Trophoblast cell (in vitro differentiated cells and primary cell): ENCODE results near the gene ZNF808.
A peak's percentile ranks its signal among the peaks of the same experiment; 100 is the strongest.

Experiments used
- DNase-seq, 2 donors: peaks; one replicate each; pipeline ENCODE4 v3.0.0-alpha.2; 2016
- H2AFZ ChIP-seq: 2 replicates; pipeline ENCODE4 v1.6.1; 2013; ENCODE audit warnings: low read length, moderate library complexity, mild to moderate bottlenecking; ENCODE audit not compliant: insufficient read depth, poor library complexity
- H2AK5ac ChIP-seq: 2 replicates; pipeline ENCODE4 v1.6.1; 2013; ENCODE audit warnings: mild to moderate bottlenecking, low read length
- H2BK120ac ChIP-seq: 2 replicates; pipeline ENCODE4 v1.6.1; 2013; ENCODE audit warnings: low read length, mild to moderate bottlenecking, moderate library complexity; ENCODE audit not compliant: insufficient read depth, poor library complexity
- H2BK12ac ChIP-seq: 2 replicates; pipeline ENCODE4 v1.6.1; 2013; ENCODE audit warnings: mild to moderate bottlenecking, low read length, moderate library complexity
- H2BK5ac ChIP-seq: 2 replicates; pipeline ENCODE4 v1.6.1; 2013; ENCODE audit warnings: low read length, low read depth, moderate library complexity, mild to moderate bottlenecking; ENCODE audit not compliant: poor library complexity
- H3K14ac ChIP-seq: 2 replicates; pipeline ENCODE4 v1.6.1; 2013; ENCODE audit warnings: mild to moderate bottlenecking, low read length
- H3K18ac ChIP-seq: 2 replicates; pipeline ENCODE4 v1.6.1; 2013; ENCODE audit warnings: mild to moderate bottlenecking, low read length
- H3K23ac ChIP-seq: 2 replicates; pipeline ENCODE4 v1.6.1; 2013; ENCODE audit warnings: low read length
- H3K27ac ChIP-seq: 2 replicates; pipeline ENCODE4 v1.5.1; 2013; ENCODE audit warnings: low read depth, mild to moderate bottlenecking, inconsistent platforms, low read length, moderate library complexity
- H3K27me3 ChIP-seq: 2 replicates; pipeline ENCODE4 v1.6.1; 2013; ENCODE audit warnings: inconsistent platforms, mild to moderate bottlenecking, low read length, moderate library complexity; ENCODE audit not compliant: insufficient read depth
- H3K36me3 ChIP-seq, 2 experiments: 1 replicate in 1 of 2; 2 replicates in 1 of 2; pipeline ENCODE4 v1.6.1; 2013; ENCODE audit warnings: low read length in 2 of 2, mild to moderate bottlenecking in 2 of 2, moderate library complexity in 1 of 2; ENCODE audit not compliant: insufficient read depth in 2 of 2, control insufficient read depth in 1 of 2
- H3K4ac ChIP-seq: 2 replicates; pipeline ENCODE4 v1.6.1; 2013; ENCODE audit warnings: low read depth, mild to moderate bottlenecking, low read length, moderate library complexity
- H3K4me1 ChIP-seq, 2 experiments: 1 replicate in 1 of 2; 2 replicates in 1 of 2; pipeline ENCODE4 v1.6.1; 2013; ENCODE audit warnings: low read length in 2 of 2, mild to moderate bottlenecking in 2 of 2, moderate library complexity in 1 of 2; ENCODE audit not compliant: insufficient read depth in 2 of 2, control insufficient read depth in 1 of 2
- H3K4me2 ChIP-seq: 2 replicates; pipeline ENCODE4 v1.6.1; 2013; ENCODE audit warnings: inconsistent platforms, mild to moderate bottlenecking, low read length, moderate library complexity
- H3K4me3 ChIP-seq: 2 replicates; pipeline ENCODE4 v1.5.1; 2013; ENCODE audit warnings: mild to moderate bottlenecking, low read depth, low read length, inconsistent platforms
- H3K79me1 ChIP-seq: one replicate; pipeline ENCODE4 v1.6.1; 2013; ENCODE audit warnings: low read length
- H3K79me2 ChIP-seq: 2 replicates; pipeline ENCODE4 v1.6.1; 2013; ENCODE audit warnings: low read length, mild to moderate bottlenecking; ENCODE audit not compliant: control insufficient read depth, insufficient read depth, poor library complexity
- H3K9ac ChIP-seq: 2 replicates; pipeline ENCODE4 v1.6.1; 2013; ENCODE audit warnings: mild to moderate bottlenecking, low read length
- H3K9me3 ChIP-seq: 2 replicates; pipeline ENCODE4 v1.6.1; 2013; ENCODE audit warnings: low read depth, mild to moderate bottlenecking, control low read depth, inconsistent platforms, low read length; ENCODE audit not compliant: insufficient read depth
- H4K12ac ChIP-seq: 2 replicates; pipeline ENCODE4 v1.6.1; 2013; ENCODE audit warnings: low read depth, mild to moderate bottlenecking, low read length, moderate library complexity
- H4K8ac ChIP-seq: 2 replicates; pipeline ENCODE4 v1.6.1; 2013; ENCODE audit warnings: low read depth, mild to moderate bottlenecking, low read length, moderate library complexity
- H4K91ac ChIP-seq: one replicate; pipeline ENCODE4 v1.6.1; 2013; ENCODE audit warnings: low read depth, mild to moderate bottlenecking, low read length, moderate library complexity
- WGBS: extraction: QIAGEN DNeasy Blood & Tissue Kit; methylation state at CpG from one replicate; pipeline ENCODE4 v1.1.7; 2013; ENCODE audit warnings: missing lambda C conversion rate; ENCODE audit not compliant: insufficient read length, insufficient coverage; ENCODE audit errors: extremely low coverage; 5-methylcytosine and 5-hydroxymethylcytosine counted together

Gene ZNF808

GRCh38 chr19:52524086-52524485 is 3.4 kb upstream of the ZNF808 start:
- Histone ChIP-seq H3K23ac (no peak overlapping the region), H2AFZ (no peak overlapping the region), H3K79me1 (peaks cover 11% of the 10 kb centered on the region), H2BK120ac (no peak overlapping the region), H2AK5ac (no peak overlapping the region), H3K4ac (no peak overlapping the region), H3K14ac (no peak overlapping the region), H3K79me2 (peaks cover 5% of the 10 kb centered on the region), H3K18ac (no peak overlapping the region), H4K8ac (no peak overlapping the region), H4K91ac (peak overlapping the region; percentile 22), H3K27me3 (no peaks in the 10 kb centered on the region), H3K4me2 (no peak overlapping the region), H3K9me3 (no peaks in the 10 kb centered on the region), H3K4me1 (peaks cover 3 to 8% of the 10 kb centered on the region in 2 experiments), H2BK5ac (no peak overlapping the region), H3K4me3 (no peak overlapping the region), H2BK12ac (no peak overlapping the region), H3K27ac (peak overlapping the region; percentile 22), H3K36me3 (no peaks in the 10 kb centered on the region), H4K12ac (no peak overlapping the region), H3K9ac (no peak overlapping the region)
- DNase-seq, result peak; percentile 68 to 72
- WGBS, result no CpG with 5 or more reads among the region's 20 CpGs

- Histone ChIP-seq H3K36me3 (no peaks in the 10 kb centered on the region), H3K18ac (peak overlapping the region; percentile 64), H4K8ac (peak overlapping the region; percentile 75), H2BK12ac (no peak overlapping the region), H2AK5ac (peak overlapping the region; percentile 24), H4K91ac (peak overlapping the region; percentile 89), H3K9ac (peak overlapping the region; percentile 81), H3K14ac (peak overlapping the region; percentile 85), H3K4ac (peak overlapping the region; percentile 59), H3K79me1 (peaks cover 11% of the 10 kb centered on the region), H2BK5ac (peak overlapping the region; percentile 55), H3K4me1 (peaks cover 2 to 9% of the 10 kb centered on the region in 2 experiments), H3K4me2 (peak overlapping the region; percentile 78), H3K9me3 (no peaks in the 10 kb centered on the region), H4K12ac (peak overlapping the region; percentile 49), H2AFZ (peak overlapping the region; percentile 82), H3K4me3 (peak overlapping the region; percentile 77), H3K27me3 (no peaks in the 10 kb centered on the region), H3K27ac (no peak overlapping the region), H3K23ac (no peak overlapping the region), H3K79me2 (peaks cover 5% of the 10 kb centered on the region), H2BK120ac (peak overlapping the region; percentile 59)
- DNase-seq, result no peak
- no CpG with 5 or more reads among the region's 25 CpGs for whole genome bisulfite sequencing
These were observed 486 bp downstream of the ZNF808 start for GRCh38 chr19:52527956-52528351.

- Histone ChIP-seq H3K27me3 (no peaks in the 10 kb centered on the region), H3K4me2 (no peak overlapping the region), H3K4ac (no peak overlapping the region), H3K79me1 (peaks cover 10% of the 10 kb centered on the region), H3K79me2 (peaks cover 7% of the 10 kb centered on the region), H3K4me3 (no peak overlapping the region), H2BK12ac (no peak overlapping the region), H2AFZ (no peak overlapping the region), H4K91ac (no peak overlapping the region), H2BK5ac (no peak overlapping the region), H4K8ac (no peak overlapping the region), H3K18ac (no peak overlapping the region), H4K12ac (no peak overlapping the region), H3K27ac (no peak overlapping the region), H3K9me3 (no peaks in the 10 kb centered on the region), H3K4me1 (peaks cover 7 to 12% of the 10 kb centered on the region in 2 experiments), H2AK5ac (no peak overlapping the region), H3K36me3 (peaks cover 2% of the 10 kb centered on the region in 2 experiments), H3K23ac (no peak overlapping the region), H3K9ac (no peak overlapping the region), H3K14ac (no peak overlapping the region), H2BK120ac (no peak overlapping the region)
- WGBS, result no CpG with 5 or more reads among the region's 2 CpGs
- DNase-seq, result no peak
These were observed 5.0 kb downstream of the ZNF808 start for GRCh38 chr19:52532480-52532879.

- Histone ChIP-seq H3K79me1 (peaks cover 4% of the 10 kb centered on the region), H2AK5ac (no peak overlapping the region), H2BK12ac (no peak overlapping the region), H3K14ac (no peak overlapping the region), H3K9me3 (no peaks in the 10 kb centered on the region), H3K27me3 (no peaks in the 10 kb centered on the region), H3K4me3 (no peak overlapping the region), H3K4me2 (no peak overlapping the region), H4K12ac (no peak overlapping the region), H3K4me1 (peaks cover 7 to 10% of the 10 kb centered on the region in 2 experiments), H3K9ac (no peak overlapping the region), H3K4ac (no peak overlapping the region), H3K27ac (peak overlapping the region; percentile 41), H2AFZ (no peak overlapping the region), H3K18ac (no peak overlapping the region), H3K36me3 (peaks cover 2% of the 10 kb centered on the region in 2 experiments), H3K23ac (no peak overlapping the region), H3K79me2 (peaks cover 2% of the 10 kb centered on the region), H2BK5ac (no peak overlapping the region), H2BK120ac (no peak overlapping the region), H4K91ac (no peak overlapping the region), H4K8ac (no peak overlapping the region)
- peak; percentile 96 to 98 for DNase-seq
- no CpG with 5 or more reads among the region's 5 CpGs for WGBS
These were observed 6.4 kb downstream of the ZNF808 start for GRCh38 chr19:52533901-52534300.
